Measurements from ENCODE around the gene CCDC194.

The CCDC194 gene

GRCh38 chr19:17435218-17435617 lies 41.2 kb upstream of the CCDC194 start:
- TF ChIP-seq ZNF776 (tag by site-specific recombination; IDR thresholded peaks at IDR 0.05; ENCODE audit: borderline replicate concordance) = no peak
- no peak for TF ChIP-seq ZBTB7A (tag by site-specific recombination; IDR thresholded peaks at IDR 0.05; ENCODE audit: low read depth)
- no peak for TF ChIP-seq YY2 (tag by site-specific recombination; IDR thresholded peaks at IDR 0.05)
- TF ChIP-seq ZNF837 (tag by site-specific recombination; IDR thresholded peaks at IDR 0.05) = no peak
- TF ChIP-seq ZBTB10 (tag by site-specific recombination; IDR thresholded peaks at IDR 0.05) = no peak
- no peak for TF ChIP-seq ZNF501 (tag by site-specific recombination; IDR thresholded peaks at IDR 0.05)
- no peak for TF ChIP-seq ZBTB1 (tag by site-specific recombination; IDR thresholded peaks at IDR 0.05)
- no peak for TF ChIP-seq ZNF558 (tag by site-specific recombination; IDR thresholded peaks at IDR 0.05)
- TF ChIP-seq CTCF (tag by site-specific recombination; IDR thresholded peaks at IDR 0.05) = no peak
- TF ChIP-seq HOXA7 (CRISPR knock-in tag; IDR thresholded peaks at IDR 0.05; ENCODE audit: borderline replicate concordance) = no peak
- no peak for TF ChIP-seq ZNF830 (tag by site-specific recombination; IDR thresholded peaks at IDR 0.05; ENCODE audit: low read depth)
- no peak for TF ChIP-seq ZNF239 (tag by site-specific recombination; IDR thresholded peaks at IDR 0.05)
- no peak for TF ChIP-seq ZNF202 (tag by site-specific recombination; IDR thresholded peaks at IDR 0.05; ENCODE audit: borderline replicate concordance)
- no peak for TF ChIP-seq ZNF335 (tag by site-specific recombination; conservative IDR thresholded peaks at IDR 0.05)
- no peak for TF ChIP-seq HIC1 (tag by site-specific recombination; IDR thresholded peaks at IDR 0.05)
- no peak for TF ChIP-seq ZBTB20 (tag by site-specific recombination; IDR thresholded peaks at IDR 0.05)
- TF ChIP-seq PRDM2 (tag by site-specific recombination; IDR thresholded peaks at IDR 0.05; ENCODE audit: borderline replicate concordance) = no peak
- TF ChIP-seq ZNF785 (tag by site-specific recombination; IDR thresholded peaks at IDR 0.05) = no peak
- TF ChIP-seq ZNF549 (tag by site-specific recombination; IDR thresholded peaks at IDR 0.05) = no peak
- no peaks in the 10 kb centered on the region for H3K9me3 ChIP-seq (ENCODE audit: control insufficient read depth, insufficient read depth, low read depth, low read length)
- no peak overlapping the region for H3K4me3 ChIP-seq (ENCODE audit: low read depth, low read length)
- peaks cover 0 to 8% of the 10 kb centered on the region in 2 experiments; a peak in 2 of 3 replicates for H3K36me3 ChIP-seq (ENCODE audit: control insufficient read depth in 2 of 2, insufficient read depth in 1 of 2, low read length in 2 of 2)
- CTCF ChIA-PET = no interaction called here
- POLR2A ChIA-PET = no interaction called here
- no peaks in the 10 kb centered on the region for H3K4me1 ChIP-seq (ENCODE audit: control insufficient read depth, insufficient read depth, low read length)
- no peak overlapping the region for H3K27ac ChIP-seq (ENCODE audit: extremely low read depth, low read depth, low read length)
